Measurements from ENCODE around the gene PCGF3.

GRCh38 chr4:749698-750666 lies 44.4 kb downstream of the PCGF3 start:
- TF ChIP-seq CTCF (IDR thresholded peaks at IDR 0.05) (no peak), POLR2A (IDR thresholded peaks at IDR 0.05) (no peak), POLR2AphosphoS5 (IDR thresholded peaks at IDR 0.05) (no peak)

Data from prostate gland (tissue), 2 donors.